HFFc6 (cell line): ENCODE data around the gene PPP2R5C. TPM values are rescaled to one million over a fixed set of nuclear protein-coding genes. Genes with fewer than 3 reads are reported as not detected.

Source experiments
- DNase-seq: peaks from one replicate; pipeline ENCODE4 v3.0.0-alpha.2; 2018
- H3K27ac Mint-ChIP-seq: 2 replicates; pipeline ENCODE4 v1.8.0; 2020; ENCODE audit warnings: mild to moderate bottlenecking, mixed read lengths
- H3K27me3 Mint-ChIP-seq: 2 replicates; pipeline ENCODE4 v1.8.0; 2021; ENCODE audit warnings: mild to moderate bottlenecking, moderate library complexity, mixed read lengths; ENCODE audit not compliant: insufficient read depth
- H3K36me3 Mint-ChIP-seq: 2 replicates; pipeline ENCODE4 v1.8.0; 2021; ENCODE audit warnings: low read depth, mixed read lengths
- H3K4me1 Mint-ChIP-seq: 2 replicates; pipeline ENCODE4 v1.8.0; 2020; ENCODE audit warnings: low read depth, mixed read lengths
- H3K4me3 Mint-ChIP-seq: 2 replicates; pipeline ENCODE4 v1.8.0; 2020; ENCODE audit warnings: mild to moderate bottlenecking, moderate library complexity, mixed read lengths
- H3K9me3 Mint-ChIP-seq: 2 replicates; pipeline ENCODE4 v1.8.0; 2020; ENCODE audit warnings: mild to moderate bottlenecking, mixed read lengths
- CTCF ChIP-seq: fragments of 200-600 bp; sonication (generic); IDR thresholded peaks from 2 replicates; pipeline ENCODE4 v1.5.0; 2021; ENCODE audit warnings: antibody characterized with exemption, mild to moderate bottlenecking
- total RNA-seq, 6 experiments: library from RNA; stranded (reverse); fragmentation: NEBNext Ultra II Directional; extraction: Animal tissue kit (Norgen Biotek cat#: 25700); gene quantifications; 2 replicates in 1 of 6; 3 replicates in 5 of 6; pipeline ENCODE4 v1.2.3, GENCODE V29; 2021

PPP2R5C gene
- total RNA-seq, 6 experiments from 2014 or later, result 108 to 128 (median 122) TPM

GRCh38 chr14:101878211-101878821, 116.8 kb downstream of the PPP2R5C start:
- Mint-ChIP-seq H3K4me3 (no peak overlapping the region), H3K9me3 (no peaks in the 10 kb centered on the region), H3K27ac (no peak overlapping the region), H3K27me3 (no peaks in the 10 kb centered on the region; the same call in none of the 2 replicates), H3K4me1 (peaks cover 24% of the 10 kb centered on the region), H3K36me3 (no peaks in the 10 kb centered on the region; the same call in 1 of the 2 replicates)
- no peak for TF ChIP-seq CTCF
- no peak for DNase-seq

GRCh38 chr14:101878822-101879528, 117.5 kb downstream of the PPP2R5C start:
- DNase-seq, result no peak
- Mint-ChIP-seq H3K9me3 (no peaks in the 10 kb centered on the region), H3K36me3 (peaks cover 4% of the 10 kb centered on the region), H3K27me3 (no peaks in the 10 kb centered on the region; the same call in none of the 2 replicates), H3K4me1 (peaks cover 24% of the 10 kb centered on the region), H3K4me3 (no peak overlapping the region), H3K27ac (no peak overlapping the region)
- no peak for TF ChIP-seq CTCF

GRCh38 chr14:101879529-101880336, 118.2 kb downstream of the PPP2R5C start:
- H3K27me3 Mint-ChIP-seq, result no peaks in the 10 kb centered on the region; the same call in 1 of the 2 replicates
- no peak for TF ChIP-seq CTCF
- H3K4me1 Mint-ChIP-seq, result peaks cover 24% of the 10 kb centered on the region
- no peak overlapping the region for H3K4me3 Mint-ChIP-seq
- DNase-seq, result no peak
- H3K27ac Mint-ChIP-seq, result no peak overlapping the region; the same call in 1 of the 2 replicates
- no peaks in the 10 kb centered on the region for H3K9me3 Mint-ChIP-seq
- peaks cover 9% of the 10 kb centered on the region for H3K36me3 Mint-ChIP-seq

- no peak for DNase-seq
- Mint-ChIP-seq H3K36me3 (peaks cover 14% of the 10 kb centered on the region), H3K27me3 (no peaks in the 10 kb centered on the region; the same call in none of the 2 replicates), H3K4me3 (no peak overlapping the region), H3K27ac (no peak overlapping the region), H3K4me1 (peaks cover 14% of the 10 kb centered on the region), H3K9me3 (no peaks in the 10 kb centered on the region)
- TF ChIP-seq CTCF, result no peak
These were observed 119.9 kb downstream of the PPP2R5C start for GRCh38 chr14:101881426-101881825.

- no peak for DNase-seq
- Mint-ChIP-seq H3K4me1 (peaks cover 8% of the 10 kb centered on the region; the same call in 1 of the 2 replicates), H3K36me3 (peaks cover 14% of the 10 kb centered on the region), H3K4me3 (no peak overlapping the region), H3K9me3 (no peaks in the 10 kb centered on the region), H3K27ac (no peak overlapping the region), H3K27me3 (no peaks in the 10 kb centered on the region; the same call in none of the 2 replicates)
- TF ChIP-seq CTCF, result no peak
These were observed 120.8 kb downstream of the PPP2R5C start for GRCh38 chr14:101882141-101882935.
